Measurements from ENCODE around the gene QARS1. TPM values are rescaled to one million over a fixed set of nuclear protein-coding genes. Genes with fewer than 3 reads are reported as not detected.

The QARS1 gene
- total and polyA plus RNA-seq, 2 of the 13 experiments (the other 11 are each of a cell fraction or from before 2014, with no cell fraction given): 307 to 327 TPM

- TF ChIP-seq NCOA1 (CRISPR knock-in tag; IDR thresholded peaks at IDR 0.05): no peak
- no peak for TF ChIP-seq PRDM10 (CRISPR knock-in tag; IDR thresholded peaks at IDR 0.05; ENCODE audit: low read depth)
- 0 out of 2 replicates have a peak, but pooled peaks have one; percentile 23 for TF ChIP-seq ARID2 (CRISPR knock-in tag; IDR thresholded peaks at IDR 0.05; ENCODE audit: borderline replicate concordance)
- TF ChIP-seq, protein P1, sequence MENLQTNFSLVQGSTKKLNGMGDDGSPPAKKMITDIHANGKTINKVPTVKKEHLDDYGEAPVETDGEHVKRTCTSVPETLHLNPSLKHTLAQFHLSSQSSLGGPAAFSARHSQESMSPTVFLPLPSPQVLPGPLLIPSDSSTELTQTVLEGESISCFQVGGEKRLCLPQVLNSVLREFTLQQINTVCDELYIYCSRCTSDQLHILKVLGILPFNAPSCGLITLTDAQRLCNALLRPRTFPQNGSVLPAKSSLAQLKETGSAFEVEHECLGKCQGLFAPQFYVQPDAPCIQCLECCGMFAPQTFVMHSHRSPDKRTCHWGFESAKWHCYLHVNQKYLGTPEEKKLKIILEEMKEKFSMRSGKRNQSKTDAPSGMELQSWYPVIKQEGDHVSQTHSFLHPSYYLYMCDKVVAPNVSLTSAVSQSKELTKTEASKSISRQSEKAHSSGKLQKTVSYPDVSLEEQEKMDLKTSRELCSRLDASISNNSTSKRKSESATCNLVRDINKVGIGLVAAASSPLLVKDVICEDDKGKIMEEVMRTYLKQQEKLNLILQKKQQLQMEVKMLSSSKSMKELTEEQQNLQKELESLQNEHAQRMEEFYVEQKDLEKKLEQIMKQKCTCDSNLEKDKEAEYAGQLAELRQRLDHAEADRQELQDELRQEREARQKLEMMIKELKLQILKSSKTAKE (CRISPR knock-in tag; IDR thresholded peaks at IDR 0.05; ENCODE audit: borderline replicate concordance): peak; percentile 13; the same call in 1 of the 2 replicates
- TF ChIP-seq ARNT2 (CRISPR knock-in tag; IDR thresholded peaks at IDR 0.05; ENCODE audit: low read depth): no peak
- TF ChIP-seq FOSL1 (CRISPR knock-in tag; IDR thresholded peaks at IDR 0.05; ENCODE audit: borderline replicate concordance): no peak
- TF ChIP-seq ZBTB7A (CRISPR knock-in tag; IDR thresholded peaks at IDR 0.05): peak; percentile 48; the same call in 1 of the 2 replicates
- TF ChIP-seq JUN (CRISPR knock-in tag; IDR thresholded peaks at IDR 0.05): 0 out of 2 replicates have a peak, but pooled peaks have one; percentile 60
- no peak for TF ChIP-seq NRL (CRISPR knock-in tag; IDR thresholded peaks at IDR 0.05; ENCODE audit: borderline replicate concordance)
- no peak for TF ChIP-seq SMAD9 (CRISPR knock-in tag; IDR thresholded peaks at IDR 0.05)
- no peak for TF ChIP-seq PRDM4 (CRISPR knock-in tag; IDR thresholded peaks at IDR 0.05; ENCODE audit: borderline replicate concordance)
- no peak for TF ChIP-seq ZBTB10 (CRISPR knock-in tag; IDR thresholded peaks at IDR 0.05; ENCODE audit: borderline replicate concordance)
- TF ChIP-seq ZNF292 (CRISPR knock-in tag; IDR thresholded peaks at IDR 0.05; ENCODE audit: borderline replicate concordance, low read depth): no peak
- TF ChIP-seq, protein P2, sequence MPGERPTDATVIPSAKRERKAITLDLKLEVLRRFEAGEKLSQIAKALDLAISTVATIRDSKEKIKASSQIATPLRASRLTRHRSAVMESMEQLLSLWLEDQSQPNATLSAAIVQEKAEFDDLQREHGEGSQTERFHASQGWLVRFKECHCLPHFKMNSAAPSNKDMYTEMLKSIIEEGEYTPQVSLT (CRISPR knock-in tag; IDR thresholded peaks at IDR 0.05; ENCODE audit: borderline replicate concordance, low read depth): no peak
- TF ChIP-seq POLR2G (IDR thresholded peaks at IDR 0.05; ENCODE audit: low read depth, low read length): no peak
- no peak for TF ChIP-seq TAF1 (CRISPR knock-in tag; IDR thresholded peaks at IDR 0.05)
These were observed 30.1 kb upstream of the QARS1 start (continued) for GRCh38 chr3:49134471-49135265.
